Ishikawa (cell line): ENCODE measurements around the gene BZW2.

Experiments used
- CEBPB ChIP-seq: IDR thresholded peaks from 2 replicates; pipeline ENCODE4 v1.6.1; 2012
- CREB1 ChIP-seq: IDR thresholded peaks from 2 replicates; pipeline ENCODE4 v1.6.1; 2012; ENCODE audit warnings: low read depth
- EP300 ChIP-seq: IDR thresholded peaks from 2 replicates; pipeline ENCODE4 v1.6.1; 2012; ENCODE audit warnings: borderline replicate concordance
- FOXM1 ChIP-seq: IDR thresholded peaks from 2 replicates; pipeline ENCODE4 v1.6.1; 2012; ENCODE audit warnings: low read depth, borderline replicate concordance
- MAX ChIP-seq: IDR thresholded peaks from 2 replicates; pipeline ENCODE4 v1.6.1; 2012
- NFIC ChIP-seq: IDR thresholded peaks from 2 replicates; pipeline ENCODE4 v1.6.1; 2012
- RAD21 ChIP-seq: IDR thresholded peaks from 2 replicates; pipeline ENCODE4 v1.6.1; 2012; ENCODE audit warnings: low read depth
- REST ChIP-seq: IDR thresholded peaks from 2 replicates; pipeline ENCODE4 v1.6.1; 2012; ENCODE audit warnings: low read depth, mild to moderate bottlenecking
- TAF1 ChIP-seq: IDR thresholded peaks from 2 replicates; pipeline ENCODE4 v1.6.1; 2012; ENCODE audit warnings: low read depth, mild to moderate bottlenecking
- TCF12 ChIP-seq: IDR thresholded peaks from 2 replicates; pipeline ENCODE4 v1.6.1; 2012; ENCODE audit warnings: low read depth
- TEAD4 ChIP-seq: IDR thresholded peaks from 2 replicates; pipeline ENCODE4 v1.6.1; 2012
- USF1 ChIP-seq: IDR thresholded peaks from 2 replicates; pipeline ENCODE4 v1.6.1; 2012
- YY1 ChIP-seq: IDR thresholded peaks from 2 replicates; pipeline ENCODE4 v1.6.1; 2012; ENCODE audit warnings: low read depth

GRCh38 chr7:16721541-16721940 is 75.6 kb downstream of the BZW2 start:
- TF ChIP-seq FOXM1 (no peak), YY1 (no peak), REST (no peak), RAD21 (no peak), TAF1 (no peak), CEBPB (no peak), CREB1 (no peak), TCF12 (no peak), MAX (no peak), EP300 (no peak), USF1 (no peak), TEAD4 (no peak), NFIC (no peak)
